Measurements from ENCODE around the gene MBD3L2B.
"Not testable (repeated sequence)": the region's sequence is repeated elsewhere in the genome, so short reads cannot be mapped to it uniquely, and the experiment has no call there.

The MBD3L2B gene

GRCh38 chr19:7021331-7021730, at the start of gene MBD3L2B:
TSS of gene MBD3L2B (minus strand) at chr19:7021431. CDS start at chr19:7021397, 34 bp downstream.
- not testable (repeated sequence) for DNase-seq

GRCh38 chr19:7069904-7070226, 48.6 kb upstream of the MBD3L2B start:
- peak; percentile 11 for DNase-seq

- DNase-seq = peak; percentile 92
Measured at GRCh38 chr19:7069042-7069903, 48.0 kb upstream of the MBD3L2B start, which contains the start of gene ZNF557. TSS of gene ZNF557 (plus strand) at chr19:7069703. CDS start at chr19:7075075, 5,372 bp downstream.

DNA sequence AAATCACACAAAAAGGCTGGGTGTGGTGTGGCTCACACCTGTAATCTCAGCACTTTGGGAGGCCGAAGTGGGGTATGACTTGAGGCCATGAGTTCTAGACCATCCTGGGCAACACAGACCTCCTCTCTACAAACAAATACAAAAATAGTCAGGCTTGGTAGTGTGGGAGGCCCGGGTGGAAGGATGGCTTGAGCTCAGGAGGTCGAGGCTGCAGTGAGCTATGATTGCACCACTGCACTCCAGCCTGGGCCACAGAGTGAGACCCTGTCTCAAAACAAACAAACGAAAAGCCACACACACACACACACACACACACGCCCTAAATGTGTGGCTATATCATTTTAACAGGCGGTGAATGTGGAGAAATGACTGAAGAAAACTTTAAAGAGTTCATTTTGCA, 47.4 kb upstream of the MBD3L2B start:
- DNase-seq = no peak

DNA sequence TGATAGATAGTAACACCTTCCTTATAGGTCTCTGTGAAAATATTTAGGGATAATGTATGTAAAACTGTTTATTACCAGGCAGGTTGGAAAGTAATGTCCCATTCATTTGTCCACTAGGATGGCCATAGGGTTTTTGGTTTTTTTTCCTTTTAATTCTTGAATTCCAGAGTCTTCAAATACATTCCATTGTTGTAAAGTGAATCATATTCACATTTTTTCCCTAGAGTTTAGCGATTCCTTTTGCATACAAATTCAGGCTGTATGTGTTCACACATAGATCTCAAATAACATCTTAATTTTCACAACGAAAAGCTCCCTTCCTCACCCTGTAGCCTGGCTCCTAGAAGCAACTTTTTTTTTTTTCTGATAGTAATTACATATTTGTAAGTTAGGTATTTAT, 46.5 kb upstream of the MBD3L2B start:
- DNase-seq = no peak

GRCh38 chr19:7067122-7067521, 45.9 kb upstream of the MBD3L2B start:
- not testable (repeated sequence) for DNase-seq

DNA sequence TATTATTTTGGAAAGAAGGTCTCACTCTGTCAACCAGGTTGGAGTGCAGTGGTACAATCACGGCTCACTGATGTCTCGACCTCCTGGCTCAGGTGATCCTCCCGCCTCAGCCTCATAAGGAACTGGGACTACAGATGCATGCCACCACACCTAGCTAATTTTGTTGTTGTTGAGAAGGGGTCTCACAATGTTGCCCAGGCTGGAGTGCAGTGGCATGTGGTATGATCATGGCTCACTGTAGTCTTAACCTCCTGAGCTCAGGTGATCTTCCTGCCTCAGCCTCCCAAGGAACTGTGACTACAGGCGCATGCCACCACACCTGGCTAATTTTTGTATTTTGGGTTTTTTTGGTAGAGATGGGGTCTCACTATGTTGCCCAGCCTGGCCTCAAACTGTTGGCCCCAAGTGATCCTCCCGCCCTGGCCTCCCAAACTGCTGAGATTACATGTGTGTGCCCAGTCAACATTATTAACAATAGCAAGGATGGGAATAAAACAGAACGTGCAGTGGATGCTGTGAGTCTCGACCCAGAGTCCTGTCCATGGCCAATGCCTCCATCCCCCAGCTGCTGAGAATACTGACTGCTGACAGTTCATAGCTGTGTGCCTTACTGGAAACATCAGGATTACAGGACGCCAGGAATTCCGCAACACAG, 42.7 kb upstream of the MBD3L2B start:
- DNase-seq = no peak

DNA sequence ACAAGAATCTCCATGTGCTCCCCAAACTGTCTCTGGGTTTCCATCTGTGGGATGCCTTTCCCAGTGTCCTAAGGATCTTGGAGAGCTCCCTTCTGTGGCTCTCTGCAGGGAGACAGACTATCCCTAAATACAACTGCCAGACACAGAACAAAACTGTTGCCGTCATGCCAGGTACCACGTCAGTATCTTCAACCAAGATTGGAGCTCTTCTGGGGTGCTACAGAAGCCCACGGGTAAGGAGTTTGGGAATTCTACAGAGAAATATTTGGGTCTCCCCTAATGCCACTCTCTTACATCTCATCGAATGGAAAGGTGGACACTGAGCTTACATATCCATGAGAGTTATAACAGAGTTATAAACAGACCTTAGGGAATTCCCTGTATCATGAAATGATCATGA, 42.1 kb upstream of the MBD3L2B start:
- no peak for DNase-seq

- not testable (repeated sequence) for DNase-seq
Measured at GRCh38 chr19:7059977-7060376, 38.7 kb upstream of the MBD3L2B start.

DNA sequence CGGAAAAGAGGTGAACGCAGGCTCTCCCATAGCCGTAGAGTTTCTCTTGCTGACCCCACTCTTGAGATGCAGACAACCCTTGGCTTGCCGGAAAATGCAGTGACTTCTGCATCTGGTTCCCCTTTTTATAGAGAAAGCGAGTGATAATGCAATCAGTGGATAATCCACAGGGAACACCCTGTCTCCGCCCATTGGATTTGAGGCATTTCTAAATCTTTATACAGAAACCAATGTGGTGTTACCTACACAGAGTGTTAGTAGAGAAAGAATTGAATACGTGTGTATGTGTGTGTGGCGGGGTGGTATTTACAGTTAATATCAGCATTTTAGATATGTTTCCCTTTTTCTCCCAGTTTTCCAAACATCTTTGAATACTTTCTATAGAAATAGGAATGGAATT, 37.3 kb upstream of the MBD3L2B start, which contains the start of gene MBD3L3:
MBD3L3 (minus strand) TSS at position 101 of the 400 bp plus-strand sequence; CDS start at position 30, 71 bp downstream.
- DNase-seq = not testable (repeated sequence)

- not testable (repeated sequence) for DNase-seq
Measured at GRCh38 chr19:7056371-7056770, 35.1 kb upstream of the MBD3L2B start.

DNA sequence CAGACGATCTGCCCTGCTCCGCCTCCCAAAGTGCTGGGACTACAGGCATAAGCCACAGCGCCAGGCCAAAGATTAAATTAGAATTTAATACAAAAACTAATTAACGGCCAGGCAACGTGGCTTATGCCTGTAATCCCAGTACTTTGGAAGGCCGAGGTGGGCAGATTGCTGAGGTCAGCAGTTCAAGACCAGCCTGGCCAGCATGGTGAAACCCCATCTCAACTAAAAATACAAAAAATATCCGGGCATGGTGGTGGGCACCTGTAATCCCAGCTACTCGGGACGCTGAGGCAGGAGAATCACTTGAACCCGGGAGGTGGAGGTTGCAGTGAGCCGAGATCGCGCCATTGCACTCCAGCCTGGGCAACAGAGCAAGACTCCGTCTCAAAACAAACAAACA, 34.4 kb upstream of the MBD3L2B start:
- not testable (repeated sequence) for DNase-seq

GRCh38 chr19:7054635-7055368, 33.6 kb upstream of the MBD3L2B start:
- DNase-seq = not testable (repeated sequence)

DNA sequence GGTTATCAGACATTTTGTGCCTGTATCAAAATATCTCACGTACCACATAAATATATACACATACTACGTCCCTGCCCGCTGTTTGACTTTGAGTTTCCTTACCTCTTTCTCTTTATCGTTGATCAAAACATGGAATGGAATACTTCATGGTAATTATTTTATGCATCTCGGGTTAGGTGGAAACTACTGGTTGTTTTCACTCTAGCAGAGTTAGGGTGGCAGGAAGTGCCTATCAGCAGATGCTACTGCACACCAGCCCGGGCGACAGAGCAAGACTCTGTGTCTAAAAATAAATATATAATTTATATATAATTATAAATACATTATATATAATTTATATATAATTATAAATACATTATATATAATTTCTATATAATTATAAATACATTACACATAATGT, 31.7 kb upstream of the MBD3L2B start:
- not testable (repeated sequence) for DNase-seq

GRCh38 chr19:7051421-7051820, 30.2 kb upstream of the MBD3L2B start:
- DNase-seq = not testable (repeated sequence)

DNA sequence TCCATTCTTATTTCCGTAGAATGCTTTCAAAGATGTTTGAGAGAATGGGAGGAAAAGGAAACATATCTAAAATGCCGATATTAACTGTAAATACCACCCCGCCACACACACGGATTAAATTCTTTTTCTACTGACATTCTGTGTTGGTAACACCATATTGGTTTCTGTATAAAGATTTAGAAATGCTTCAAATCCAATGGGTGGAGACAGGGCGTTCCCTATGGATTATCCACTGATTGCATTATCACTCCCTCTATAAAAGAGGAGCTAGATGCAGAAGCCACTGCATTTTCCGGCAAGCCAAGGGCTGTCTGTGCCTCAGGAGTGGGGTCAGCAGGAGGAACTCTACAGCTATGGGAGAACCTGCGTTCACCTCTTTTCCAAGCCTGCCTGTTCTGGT, 27.8 kb upstream of the MBD3L2B start, which contains the start of gene MBD3L2:
MBD3L2 (plus strand) TSS at position 301 of the 400 bp plus-strand sequence; CDS start at position 354, 53 bp downstream.
- DNase-seq = not testable (repeated sequence)

- not testable (repeated sequence) for DNase-seq
Measured at GRCh38 chr19:7041563-7041962, 20.3 kb upstream of the MBD3L2B start.

DNA sequence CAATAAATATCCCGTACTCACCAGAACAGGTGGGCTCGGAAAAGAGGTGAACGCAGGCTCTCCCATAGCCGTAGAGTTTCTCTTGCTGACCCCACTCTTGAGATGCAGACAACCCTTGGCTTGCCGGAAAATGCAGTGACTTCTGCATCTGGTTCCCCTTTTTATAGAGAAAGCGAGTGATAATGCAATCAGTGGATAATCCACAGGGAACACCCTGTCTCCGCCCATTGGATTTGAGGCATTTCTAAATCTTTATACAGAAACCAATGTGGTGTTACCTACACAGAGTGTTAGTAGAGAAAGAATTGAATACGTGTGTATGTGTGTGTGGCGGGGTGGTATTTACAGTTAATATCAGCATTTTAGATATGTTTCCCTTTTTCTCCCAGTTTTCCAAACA, 18.8 kb upstream of the MBD3L2B start, which contains the start of gene MBD3L4:
MBD3L4 (minus strand) TSS at position 101 of the 400 bp plus-strand sequence; CDS start at position 66, 35 bp downstream.
- DNase-seq = not testable (repeated sequence)

DNA sequence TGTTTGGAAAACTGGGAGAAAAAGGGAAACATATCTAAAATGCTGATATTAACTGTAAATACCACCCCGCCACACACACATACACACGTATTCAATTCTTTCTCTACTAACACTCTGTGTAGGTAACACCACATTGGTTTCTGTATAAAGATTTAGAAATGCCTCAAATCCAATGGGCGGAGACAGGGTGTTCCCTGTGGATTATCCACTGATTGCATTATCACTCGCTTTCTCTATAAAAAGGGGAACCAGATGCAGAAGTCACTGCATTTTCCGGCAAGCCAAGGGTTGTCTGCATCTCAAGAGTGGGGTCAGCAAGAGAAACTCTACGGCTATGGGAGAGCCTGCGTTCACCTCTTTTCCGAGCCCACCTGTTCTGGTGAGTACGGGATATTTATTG, 9.0 kb upstream of the MBD3L2B start, which contains the start of gene MBD3L5:
MBD3L5 (plus strand) TSS at position 301 of the 400 bp plus-strand sequence; CDS start at position 335, 34 bp downstream.
- DNase-seq = not testable (repeated sequence)

- not testable (repeated sequence) for DNase-seq
Measured at GRCh38 chr19:7028790-7029189, 7.6 kb upstream of the MBD3L2B start.

DNA sequence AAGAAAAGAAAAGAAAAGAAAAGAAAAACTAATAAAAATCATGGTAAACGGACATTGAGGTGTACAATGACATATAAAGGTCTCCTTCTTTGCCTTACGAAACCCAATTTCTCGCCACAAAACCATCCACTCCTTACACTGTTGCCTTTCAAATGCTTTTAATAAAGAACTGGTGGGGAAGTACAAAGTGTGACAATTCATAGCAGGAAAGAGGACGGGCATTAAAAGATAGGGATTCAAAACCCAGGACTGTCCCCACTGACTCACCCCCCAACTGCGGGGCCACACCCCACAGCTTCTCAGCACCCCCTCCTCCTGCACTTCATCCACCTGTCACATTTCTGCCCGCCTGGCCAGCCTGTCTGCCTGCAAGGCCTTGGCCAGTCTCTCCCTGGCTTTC, 2.4 kb downstream of the MBD3L2B start:
- DNase-seq = no peak

GRCh38 chr19:7013678-7014077, 7.6 kb downstream of the MBD3L2B start:
- DNase-seq = no peak
